BLaER1 treated with 17β-estradiol and CSF1 and Interleukin-3, amounts not matched to agents 10 nM and 100 nM (cell line): Measurements from ENCODE around the gene PALM3.

Experiments used
- H3K27ac ChIP-seq, 11 experiments: shearing (Covaris generic); formaldehyde crosslinking; 2 replicates each; pipeline ENCODE4 v1.8.1; 2022
- H3K27me3 ChIP-seq, 11 experiments: shearing (Covaris generic); formaldehyde crosslinking; 2 replicates each; pipeline ENCODE4 v1.8.1; 2022
- H3K36me3 ChIP-seq, 11 experiments: shearing (Covaris generic); formaldehyde crosslinking; 2 replicates each; pipeline ENCODE4 v1.8.1; 2022
- H3K4me1 ChIP-seq, 10 experiments: shearing (Covaris generic); formaldehyde crosslinking; 2 replicates each; pipeline ENCODE4 v1.8.1; 2022
- H3K4me2 ChIP-seq, 11 experiments: shearing (Covaris generic); formaldehyde crosslinking; 2 replicates each; pipeline ENCODE4 v1.8.1; 2022
- H3K4me3 ChIP-seq, 10 experiments: shearing (Covaris generic); formaldehyde crosslinking; 2 replicates each; pipeline ENCODE4 v1.8.1; 2022
- H3K9ac ChIP-seq, 11 experiments: shearing (Covaris generic); formaldehyde crosslinking; 2 replicates each; pipeline ENCODE4 v1.8.1; 2022
- H3K9me3 ChIP-seq, 11 experiments: shearing (Covaris generic); formaldehyde crosslinking; replicated peaks in 1 of 11; 2 replicates each; pipeline ENCODE4 v1.8.1; 2022
- H4K20me1 ChIP-seq, 11 experiments: shearing (Covaris generic); formaldehyde crosslinking; 2 replicates each; pipeline ENCODE4 v1.8.1; 2022
- Cebpa-rat ChIP-seq, 11 experiments: shearing (Covaris generic); IDR thresholded peaks; 2 replicates each; pipeline ENCODE4 v1.8.1; 2022

PALM3 gene

GRCh38 chr19:14006085-14006765 is 55.7 kb downstream of the PALM3 start, which contains the start of gene RFX1:
RFX1 (minus strand) TSS chr19:14006320; CDS start chr19:13993843, 12,477 bp downstream.
- peak within 1 kb of the TSS; percentile 80 to 97 (median 92) for H3K4me2 ChIP-seq

DNA sequence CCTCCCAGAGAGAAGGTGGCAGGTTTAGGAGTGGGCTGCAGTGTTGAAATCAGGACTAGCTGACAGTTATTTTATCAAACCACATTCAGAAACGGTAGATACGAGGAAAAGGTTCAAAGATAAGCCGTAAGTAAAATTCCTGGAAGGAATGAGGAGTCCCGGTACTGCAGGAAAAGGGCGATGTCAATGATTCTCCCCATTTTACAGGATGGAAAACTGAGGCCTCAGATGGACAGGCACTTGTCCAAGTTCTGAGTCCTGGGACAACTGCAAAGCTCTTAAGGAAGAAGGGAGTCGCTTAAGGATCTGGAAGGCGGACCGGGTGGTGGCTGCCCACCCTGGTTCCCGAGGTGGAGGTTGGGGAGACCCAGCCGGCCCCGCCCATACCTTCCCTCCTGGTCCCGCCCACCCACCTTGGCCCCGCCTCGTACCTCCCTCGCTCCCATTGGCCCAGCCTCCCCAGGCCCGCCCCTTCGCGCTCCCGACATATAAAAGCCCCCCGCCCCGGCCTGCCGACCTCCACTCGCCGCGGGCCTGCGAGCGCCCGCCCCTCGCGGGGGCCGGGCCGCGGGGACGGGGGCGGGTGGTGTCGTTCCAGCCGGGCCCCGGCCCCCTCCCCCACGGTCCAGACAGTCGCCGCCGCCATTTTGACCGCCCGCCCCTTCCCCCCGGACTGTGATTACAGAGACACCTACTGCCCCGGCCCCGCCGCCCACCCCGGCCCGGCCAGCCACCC is 56.4 kb downstream of the PALM3 start:
- Histone ChIP-seq H3K27me3 (no peaks in the 10 kb centered on the region), H3K27ac (peak overlapping the region; percentile 87 to 99 (median 92)), H3K9me3 (no peaks in the 10 kb centered on the region), H3K4me1 (peaks cover 43 to 64% (median 60%) of the 10 kb centered on the region in 10 experiments), H3K4me3 (peak overlapping the region; percentile 48 to 93 (median 78)), H3K4me2 (peak overlapping the region; percentile 79 to 96 (median 88)), H4K20me1 (no peaks in the 10 kb centered on the region), H3K36me3 (no peaks in the 10 kb centered on the region), H3K9ac (peak overlapping the region; percentile 89 to 99 (median 93))
- TF ChIP-seq Cebpa-rat (IDR thresholded peaks at IDR 0.05): no peak

More at GRCh38 chr19:14006085-14006765, 55.7 kb downstream of the PALM3 start, which contains the start of gene RFX1:
- Histone ChIP-seq H3K9me3 (no peaks in the 10 kb centered on the region), H3K4me3 (peak within 1 kb of the TSS; percentile 58 to 93 (median 78)), H4K20me1 (no peaks in the 10 kb centered on the region), H3K9ac (peak within 1 kb of the TSS; percentile 89 to 99 (median 93)), H3K36me3 (no peaks in the 10 kb centered on the region), H3K27me3 (no peaks in the 10 kb centered on the region), H3K4me1 (peaks cover 36 to 57% (median 53%) of the 10 kb centered on the region in 10 experiments), H3K27ac (peak within 1 kb of the TSS; percentile 87 to 99 (median 92))
- TF ChIP-seq Cebpa-rat (IDR thresholded peaks at IDR 0.05): no peak

GRCh38 chr19:14004619-14005348 is 57.1 kb downstream of the PALM3 start:
- H3K4me3 ChIP-seq: peak overlapping the region; percentile 48 to 93 (median 78); a peak in 19 of 20 replicates
- H3K4me1 ChIP-seq: peaks cover 48 to 70% (median 67%) of the 10 kb centered on the region in 10 experiments
- peaks cover 0 to 7% (median under 1%) of the 10 kb centered on the region in 11 experiments; a peak in 9 of 22 replicates for H3K36me3 ChIP-seq
- peak overlapping the region; percentile 59 to 99 (median 93) for H3K9ac ChIP-seq
- no peaks in the 10 kb centered on the region for H4K20me1 ChIP-seq
- no peak for TF ChIP-seq Cebpa-rat (IDR thresholded peaks at IDR 0.05)
- peak overlapping the region; percentile 79 to 96 (median 88) for H3K4me2 ChIP-seq
- no peaks in the 10 kb centered on the region for H3K27me3 ChIP-seq
- peaks cover 0 to under 1% (median 0%) of the 10 kb centered on the region in 11 experiments; a peak in 7 of 22 replicates for H3K9me3 ChIP-seq
- H3K27ac ChIP-seq: peak overlapping the region; percentile 87 to 99 (median 92)
